Thoracic aorta (tissue), 2 donors: ENCODE measurements around the gene NR4A2. TPM values are rescaled to one million over a fixed set of nuclear protein-coding genes. Genes with fewer than 3 reads are reported as not detected.

Experiments
- ATAC-seq: fragments of 150-250 bp; one replicate; pipeline ENCODE4 v1.8.0; 2017; ENCODE audit warnings: low read depth; ENCODE audit not compliant: insufficient number of reproducible peaks, low FRiP score
- DNase-seq: peaks from one replicate; pipeline ENCODE4 v3.0.0-alpha.2; 2020; ENCODE audit warnings: low spot score
- H3K27ac ChIP-seq, 2 donors: fragments of 200-600 bp; sonication (generic); 1 replicate in 1 of 2; 2 replicates in 1 of 2; pipeline ENCODE4 v1.5.1; 2016; ENCODE audit warnings: mild to moderate bottlenecking in 2 of 2, moderate library complexity in 2 of 2
- H3K27me3 ChIP-seq: fragments of 200-600 bp; sonication (generic); replicated peaks from 2 replicates; pipeline ENCODE4 v1.6.0; 2016; ENCODE audit warnings: mild to moderate bottlenecking; ENCODE audit not compliant: insufficient read depth
- H3K36me3 ChIP-seq: fragments of 200-600 bp; sonication (generic); one replicate; pipeline ENCODE4 v1.5.1; 2016
- H3K4me1 ChIP-seq, 2 donors: fragments of 200-600 bp; sonication (generic); 1 replicate in 1 of 2; 2 replicates in 1 of 2; pipeline versions ENCODE4 v1.5.1 to v1.6.0; 2016; ENCODE audit warnings: low read depth in 2 of 2, mild to moderate bottlenecking in 1 of 2; ENCODE audit not compliant: control insufficient read depth in 1 of 2
- H3K4me3 ChIP-seq: fragments of 200-600 bp; sonication (generic); 2 replicates; pipeline ENCODE4 v1.5.1; 2016; ENCODE audit warnings: mild to moderate bottlenecking
- H3K9me3 ChIP-seq: fragments of 200-600 bp; sonication (generic); 2 replicates; pipeline ENCODE4 v1.5.1; 2016
- CTCF ChIP-seq: fragments of 200-600 bp; sonication (generic); IDR thresholded peaks from one replicate; pipeline ENCODE4 v1.5.1; 2019; ENCODE audit warnings: antibody characterized with exemption
- total RNA-seq, 2 donors: library from RNA; depleted of rRNA; stranded (reverse); fragments of >200 nt; gene quantifications; one replicate each; pipeline versions ENCODE4 v1.1.0 to v1.2.3, GENCODE V29; 2016

The NR4A2 gene
- total RNA-seq, 2 donors from 2014 or later = 4.4 to 11.5 TPM

- H3K27ac ChIP-seq = no peak overlapping the region
- ATAC-seq (no peak), DNase-seq (no peak)
- H3K36me3 ChIP-seq = no peaks in the 10 kb centered on the region
- no peak overlapping the region for H3K4me3 ChIP-seq
- TF ChIP-seq CTCF = no peak
- H3K27me3 ChIP-seq = no peaks in the 10 kb centered on the region
- H3K4me1 ChIP-seq = no peaks in the 10 kb centered on the region
- no peaks in the 10 kb centered on the region for H3K9me3 ChIP-seq
Observed at GRCh38 chr2:156349161-156349560, 16.6 kb upstream of the NR4A2 start.

DNA sequence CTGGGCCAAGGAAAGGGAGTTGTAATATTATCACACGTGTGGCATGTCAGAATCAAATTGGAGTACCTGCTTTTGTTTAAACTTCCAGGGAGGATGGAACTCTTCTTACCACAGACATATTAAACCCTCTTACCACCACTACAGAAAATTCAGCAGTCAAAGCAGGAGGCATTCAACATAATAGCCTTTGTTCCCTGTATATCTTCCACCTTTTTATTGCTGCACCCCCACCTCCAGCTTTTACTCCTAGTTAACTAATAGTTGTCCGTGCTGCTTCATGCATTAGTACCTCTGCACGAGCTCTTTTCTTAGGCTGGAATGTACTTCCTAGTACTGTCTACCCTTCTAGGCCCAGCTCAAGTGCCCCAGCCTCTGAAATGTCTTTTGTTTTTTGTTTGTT lies 14.9 kb upstream of the NR4A2 start:
- H3K36me3 ChIP-seq = no peaks in the 10 kb centered on the region
- H3K27me3 ChIP-seq = no peaks in the 10 kb centered on the region
- H3K9me3 ChIP-seq = no peaks in the 10 kb centered on the region
- H3K4me3 ChIP-seq = no peak overlapping the region
- H3K4me1 ChIP-seq = peaks cover 2 to 8% of the 10 kb centered on the region in 2 donors
- H3K27ac ChIP-seq = no peak overlapping the region
- no peak for TF ChIP-seq CTCF
- no peak for ATAC-seq
- DNase-seq = no peak

DNA sequence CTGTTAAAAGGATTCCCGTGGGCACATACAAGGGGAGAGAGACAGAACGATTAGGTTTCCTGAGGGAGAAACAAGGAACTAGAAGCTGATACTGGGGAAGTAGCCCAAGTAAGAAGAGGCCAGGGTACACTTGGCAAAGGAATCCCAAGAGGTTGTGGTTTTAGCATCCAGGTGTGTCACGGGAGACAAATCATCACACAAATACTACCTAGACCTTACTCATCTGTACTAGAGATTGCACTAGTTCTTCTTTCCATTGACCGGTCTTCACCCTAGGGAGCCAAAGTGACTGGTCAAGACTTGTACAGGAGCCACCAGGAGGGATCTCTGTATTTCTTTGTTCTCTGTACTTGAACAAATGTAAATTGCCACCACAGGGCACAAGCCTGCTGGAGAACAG lies 14.2 kb upstream of the NR4A2 start:
- H3K9me3 ChIP-seq = no peaks in the 10 kb centered on the region
- DNase-seq (no peak), ATAC-seq (no peak)
- no peaks in the 10 kb centered on the region for H3K36me3 ChIP-seq
- no peak overlapping the region for H3K4me3 ChIP-seq
- H3K4me1 ChIP-seq = peaks cover 2 to 8% of the 10 kb centered on the region in 2 donors
- no peak overlapping the region for H3K27ac ChIP-seq
- no peaks in the 10 kb centered on the region for H3K27me3 ChIP-seq
- no peak for TF ChIP-seq CTCF

- DNase-seq (no peak), ATAC-seq (no peak)
- H3K36me3 ChIP-seq = no peaks in the 10 kb centered on the region
- H3K9me3 ChIP-seq = no peaks in the 10 kb centered on the region
- peaks cover 2 to 14% of the 10 kb centered on the region in 2 donors for H3K4me1 ChIP-seq
- H3K27ac ChIP-seq = no peak overlapping the region
- H3K27me3 ChIP-seq = no peaks in the 10 kb centered on the region
- no peak overlapping the region for H3K4me3 ChIP-seq
- TF ChIP-seq CTCF = no peak
Observed at GRCh38 chr2:156345582-156345981, 13.1 kb upstream of the NR4A2 start.

- ATAC-seq = no peak
- Histone ChIP-seq H3K4me1 (peaks cover 13 to 30% of the 10 kb centered on the region in 2 donors), H3K4me3 (no peak overlapping the region), H3K27me3 (no peaks in the 10 kb centered on the region), H3K27ac (no peak overlapping the region), H3K9me3 (no peaks in the 10 kb centered on the region), H3K36me3 (no peaks in the 10 kb centered on the region)
- no peak for DNase-seq
- no peak for TF ChIP-seq CTCF
Observed at GRCh38 chr2:156343940-156344301, 11.4 kb upstream of the NR4A2 start.
